Measurements from ENCODE around the gene BRCA1.

DNA sequence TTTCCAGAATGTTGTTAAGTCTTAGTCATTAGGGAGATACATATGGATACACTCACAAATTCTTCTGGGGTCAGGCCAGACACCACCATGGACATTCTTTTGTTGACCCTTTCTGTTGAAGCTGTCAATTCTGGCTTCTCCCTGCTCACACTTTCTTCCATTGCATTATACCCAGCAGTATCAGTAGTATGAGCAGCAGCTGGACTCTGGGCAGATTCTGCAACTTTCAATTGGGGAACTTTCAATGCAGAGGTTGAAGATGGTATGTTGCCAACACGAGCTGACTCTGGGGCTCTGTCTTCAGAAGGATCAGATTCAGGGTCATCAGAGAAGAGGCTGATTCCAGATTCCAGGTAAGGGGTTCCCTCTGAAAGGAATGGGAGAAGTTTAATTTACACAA, 54.3 kb downstream of the BRCA1 start:
- TF ChIP-seq, protein P1, sequence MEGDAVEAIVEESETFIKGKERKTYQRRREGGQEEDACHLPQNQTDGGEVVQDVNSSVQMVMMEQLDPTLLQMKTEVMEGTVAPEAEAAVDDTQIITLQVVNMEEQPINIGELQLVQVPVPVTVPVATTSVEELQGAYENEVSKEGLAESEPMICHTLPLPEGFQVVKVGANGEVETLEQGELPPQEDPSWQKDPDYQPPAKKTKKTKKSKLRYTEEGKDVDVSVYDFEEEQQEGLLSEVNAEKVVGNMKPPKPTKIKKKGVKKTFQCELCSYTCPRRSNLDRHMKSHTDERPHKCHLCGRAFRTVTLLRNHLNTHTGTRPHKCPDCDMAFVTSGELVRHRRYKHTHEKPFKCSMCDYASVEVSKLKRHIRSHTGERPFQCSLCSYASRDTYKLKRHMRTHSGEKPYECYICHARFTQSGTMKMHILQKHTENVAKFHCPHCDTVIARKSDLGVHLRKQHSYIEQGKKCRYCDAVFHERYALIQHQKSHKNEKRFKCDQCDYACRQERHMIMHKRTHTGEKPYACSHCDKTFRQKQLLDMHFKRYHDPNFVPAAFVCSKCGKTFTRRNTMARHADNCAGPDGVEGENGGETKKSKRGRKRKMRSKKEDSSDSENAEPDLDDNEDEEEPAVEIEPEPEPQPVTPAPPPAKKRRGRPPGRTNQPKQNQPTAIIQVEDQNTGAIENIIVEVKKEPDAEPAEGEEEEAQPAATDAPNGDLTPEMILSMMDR (IDR thresholded peaks at IDR 0.05; ENCODE audit: low read depth, low read length): no peak
- TF ChIP-seq POLR2A (IDR thresholded peaks at IDR 0.05; ENCODE audit: extremely low read depth, insufficient read length): no peak
